Kidney glomerular epithelial cell (primary cell): Measurements from ENCODE around the gene CDK12.

Source experiments
- DNase-seq: peaks from one replicate; lab custom pipeline; 2025; lab: John Stamatoyannopoulos, UW

Gene CDK12

GRCh38 chr17:39582658-39583057 is 121.4 kb downstream of the CDK12 start:
- DNase-seq, result no peak
